Activated B cell treated with CpG ODN at 0.5 μM for 24 hours (primary cell): Measurements from ENCODE around the gene DNAJC5G. TPM values are rescaled to one million over a fixed set of nuclear protein-coding genes. Genes with fewer than 3 reads are reported as not detected.
A peak's percentile ranks its signal among the peaks of the same experiment; 100 is the strongest.

Source experiments
- ATAC-seq: fragments of 200-7000 bp; cut with Tn5 transposase; one replicate; pipeline ENCODE4 v1.10.0; 2021; ENCODE audit warnings: low read depth, mild to moderate bottlenecking, moderate library complexity
- CTCF ChIA-PET: fragments of 350-600 bp; sonication (Branson Sonifier 250); formaldehyde crosslinking; loops from one replicate; lab custom pipeline; 2021; ENCODE audit warnings: antibody characterized with exemption; lab: Charles Lee
- POLR2A ChIA-PET: fragments of 350-600 bp; sonication (Branson Sonifier 250); formaldehyde crosslinking; loops from one replicate; lab custom pipeline; 2021; ENCODE audit warnings: antibody characterized with exemption; lab: Charles Lee
- DNase-seq: peaks from one replicate; pipeline ENCODE4 v3.0.0; 2022
- H3K27ac Mint-ChIP-seq: one replicate; pipeline ENCODE4 v1.8.0; 2020; ENCODE audit warnings: mixed read lengths
- H3K27me3 Mint-ChIP-seq: one replicate; pipeline ENCODE4 v1.8.0; 2021; ENCODE audit warnings: mixed read lengths
- H3K36me3 Mint-ChIP-seq: one replicate; pipeline ENCODE4 v1.8.0; 2021; ENCODE audit warnings: low read depth, mixed read lengths
- H3K4me1 Mint-ChIP-seq: one replicate; pipeline ENCODE4 v1.8.0; 2021; ENCODE audit warnings: mixed read lengths
- H3K4me3 Mint-ChIP-seq: one replicate; pipeline ENCODE4 v1.8.0; 2020; ENCODE audit warnings: mild to moderate bottlenecking, mixed read lengths
- H3K9me3 Mint-ChIP-seq: one replicate; pipeline ENCODE4 v1.8.0; 2020; ENCODE audit warnings: mixed read lengths
- CTCF ChIP-seq: fragments of 200-600 bp; IDR thresholded peaks from one replicate; pipeline ENCODE4 v1.8.0; 2022; ENCODE audit warnings: antibody characterized with exemption, mild to moderate bottlenecking
- intact Hi-C: fragments of 100-400 bp; cut with micrococcal nuclease; formaldehyde crosslinking; loops from one replicate; pipeline ENCODE4 v1.15.1; 2024
- total RNA-seq: library from RNA; stranded (reverse); gene quantifications from 2 replicates; pipeline ENCODE4 v1.2.3, GENCODE V29; 2022

The DNAJC5G gene
- total RNA-seq, 1 donor from 2014 or later, result not detected

- no peak for ATAC-seq
- H3K27me3 Mint-ChIP-seq, result peaks cover 18% of the 10 kb centered on the region
- H3K27ac Mint-ChIP-seq, result no peak overlapping the region
- CTCF ChIA-PET, result no interaction called here
- POLR2A ChIA-PET, result no interaction called here
- no peak for TF ChIP-seq CTCF
- H3K36me3 Mint-ChIP-seq, result peaks cover 30% of the 10 kb centered on the region
- intact Hi-C loops, result no loop called here
- H3K4me1 Mint-ChIP-seq, result peaks cover 10% of the 10 kb centered on the region
- no peak for DNase-seq
- no peaks in the 10 kb centered on the region for H3K9me3 Mint-ChIP-seq
- no peak overlapping the region for H3K4me3 Mint-ChIP-seq
These were observed 32.5 kb downstream of the DNAJC5G start for GRCh38 chr2:27307545-27308358.

GRCh38 chr2:27308359-27308881, 33.2 kb downstream of the DNAJC5G start, which contains the start of gene UCN:
UCN (minus strand) TSS chr2:27308445; CDS start chr2:27307895, 550 bp downstream.
- ChIA-PET CTCF (no interaction called here), POLR2A (no interaction called here)
- Mint-ChIP-seq H3K27ac (no peak within 1 kb of the TSS), H3K4me1 (peaks cover 7% of the 10 kb centered on the region), H3K27me3 (peaks cover 18% of the 10 kb centered on the region), H3K4me3 (peak within 1 kb of the TSS; percentile 7), H3K36me3 (peaks cover 30% of the 10 kb centered on the region), H3K9me3 (no peaks in the 10 kb centered on the region)
- intact Hi-C loops, result no loop called here
- no peak for TF ChIP-seq CTCF
- no peak for ATAC-seq
- no peak for DNase-seq

GRCh38 chr2:27309651-27310050, 34.4 kb downstream of the DNAJC5G start:
- no peak for DNase-seq
- ChIA-PET POLR2A (interaction anchor here (0.7 kb wide), 1 partner anchor 414 kb away, joined by 3 read pairs; no protein-coding TSS in a partner anchor), CTCF (no interaction called here)
- Mint-ChIP-seq H3K4me1 (peaks cover 7% of the 10 kb centered on the region), H3K27me3 (peaks cover 16% of the 10 kb centered on the region), H3K36me3 (peaks cover 30% of the 10 kb centered on the region), H3K9me3 (no peaks in the 10 kb centered on the region), H3K27ac (no peak overlapping the region), H3K4me3 (no peak overlapping the region)
- no peak for TF ChIP-seq CTCF
- intact Hi-C loops, result no loop called here
- ATAC-seq, result no peak

GRCh38 chr2:27312152-27312551, 36.9 kb downstream of the DNAJC5G start:
- H3K4me1 Mint-ChIP-seq, result peaks cover 1% of the 10 kb centered on the region
- H3K27me3 Mint-ChIP-seq, result no peaks in the 10 kb centered on the region
- no peak for ATAC-seq
- intact Hi-C loops, result no loop called here
- no peak overlapping the region for H3K27ac Mint-ChIP-seq
- TF ChIP-seq CTCF, result no peak
- H3K9me3 Mint-ChIP-seq, result no peaks in the 10 kb centered on the region
- ChIA-PET CTCF (no interaction called here), POLR2A (no interaction called here)
- no peak for DNase-seq
- H3K4me3 Mint-ChIP-seq, result no peak overlapping the region
- peaks cover 33% of the 10 kb centered on the region for H3K36me3 Mint-ChIP-seq

- H3K9me3 Mint-ChIP-seq, result no peaks in the 10 kb centered on the region
- H3K4me1 Mint-ChIP-seq, result no peaks in the 10 kb centered on the region
- ChIA-PET CTCF (interaction anchor here (0.7 kb wide), 1 partner anchor 12 kb away, joined by 3 read pairs; no protein-coding TSS in a partner anchor), POLR2A (no interaction called here)
- ATAC-seq, result no peak
- TF ChIP-seq CTCF, result no peak
- no peak overlapping the region for H3K27ac Mint-ChIP-seq
- H3K4me3 Mint-ChIP-seq, result no peak overlapping the region
- intact Hi-C loops, result no loop called here
- peaks cover 32% of the 10 kb centered on the region for H3K36me3 Mint-ChIP-seq
- no peak for DNase-seq
- H3K27me3 Mint-ChIP-seq, result no peaks in the 10 kb centered on the region
These were observed 38.8 kb downstream of the DNAJC5G start for GRCh38 chr2:27313882-27314645.
